Measurements from ENCODE around the gene TBL3. TPM values are rescaled to one million over a fixed set of nuclear protein-coding genes. Genes with fewer than 3 reads are reported as not detected.

The TBL3 gene
- total and polyA plus RNA-seq, 9 of the 15 experiments (the other 6 are each of a cell fraction or from before 2014, with no cell fraction given), result 0.97 to 117 (median 24.5) TPM

DNA sequence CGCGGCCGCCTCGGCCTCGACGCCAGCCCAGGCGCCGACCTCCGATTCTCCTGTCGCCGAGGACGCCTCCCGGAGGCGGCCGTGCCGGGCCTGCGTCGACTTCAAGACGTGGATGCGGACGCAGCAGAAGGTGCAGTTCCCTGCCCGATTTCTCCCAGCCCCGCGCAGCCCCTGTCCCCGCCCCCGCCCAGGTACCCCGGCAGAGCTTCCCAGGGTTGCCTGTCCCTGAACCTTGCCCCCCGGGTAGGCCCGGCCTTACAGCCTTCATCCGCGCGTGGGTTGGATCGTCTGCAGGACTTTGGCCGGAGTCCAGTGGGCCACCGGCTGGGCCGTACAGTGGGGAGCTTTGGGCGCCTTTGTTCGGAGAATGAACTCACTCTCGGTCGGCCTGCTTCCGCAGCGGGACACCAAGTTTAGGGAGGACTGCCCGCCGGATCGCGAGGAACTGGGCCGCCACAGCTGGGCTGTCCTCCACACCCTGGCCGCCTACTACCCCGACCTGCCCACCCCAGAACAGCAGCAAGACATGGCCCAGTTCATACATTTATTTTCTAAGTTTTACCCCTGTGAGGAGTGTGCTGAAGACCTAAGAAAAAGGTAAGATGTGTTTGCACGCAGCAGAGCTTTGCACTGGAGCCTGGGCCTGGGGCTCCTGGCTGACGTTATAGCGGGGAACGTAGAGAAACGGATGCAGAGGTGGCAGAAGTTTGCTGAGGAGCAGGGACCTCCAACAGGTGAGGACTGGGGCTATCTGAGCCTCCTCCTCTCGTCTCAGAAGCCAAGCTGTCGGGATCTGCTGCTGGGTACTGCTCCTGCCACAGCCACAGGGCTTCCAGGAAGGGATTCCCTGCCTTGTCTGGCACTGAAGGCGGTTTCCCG, 12.7 kb downstream of the TBL3 start (continued):
- TF ChIP-seq, protein P1, sequence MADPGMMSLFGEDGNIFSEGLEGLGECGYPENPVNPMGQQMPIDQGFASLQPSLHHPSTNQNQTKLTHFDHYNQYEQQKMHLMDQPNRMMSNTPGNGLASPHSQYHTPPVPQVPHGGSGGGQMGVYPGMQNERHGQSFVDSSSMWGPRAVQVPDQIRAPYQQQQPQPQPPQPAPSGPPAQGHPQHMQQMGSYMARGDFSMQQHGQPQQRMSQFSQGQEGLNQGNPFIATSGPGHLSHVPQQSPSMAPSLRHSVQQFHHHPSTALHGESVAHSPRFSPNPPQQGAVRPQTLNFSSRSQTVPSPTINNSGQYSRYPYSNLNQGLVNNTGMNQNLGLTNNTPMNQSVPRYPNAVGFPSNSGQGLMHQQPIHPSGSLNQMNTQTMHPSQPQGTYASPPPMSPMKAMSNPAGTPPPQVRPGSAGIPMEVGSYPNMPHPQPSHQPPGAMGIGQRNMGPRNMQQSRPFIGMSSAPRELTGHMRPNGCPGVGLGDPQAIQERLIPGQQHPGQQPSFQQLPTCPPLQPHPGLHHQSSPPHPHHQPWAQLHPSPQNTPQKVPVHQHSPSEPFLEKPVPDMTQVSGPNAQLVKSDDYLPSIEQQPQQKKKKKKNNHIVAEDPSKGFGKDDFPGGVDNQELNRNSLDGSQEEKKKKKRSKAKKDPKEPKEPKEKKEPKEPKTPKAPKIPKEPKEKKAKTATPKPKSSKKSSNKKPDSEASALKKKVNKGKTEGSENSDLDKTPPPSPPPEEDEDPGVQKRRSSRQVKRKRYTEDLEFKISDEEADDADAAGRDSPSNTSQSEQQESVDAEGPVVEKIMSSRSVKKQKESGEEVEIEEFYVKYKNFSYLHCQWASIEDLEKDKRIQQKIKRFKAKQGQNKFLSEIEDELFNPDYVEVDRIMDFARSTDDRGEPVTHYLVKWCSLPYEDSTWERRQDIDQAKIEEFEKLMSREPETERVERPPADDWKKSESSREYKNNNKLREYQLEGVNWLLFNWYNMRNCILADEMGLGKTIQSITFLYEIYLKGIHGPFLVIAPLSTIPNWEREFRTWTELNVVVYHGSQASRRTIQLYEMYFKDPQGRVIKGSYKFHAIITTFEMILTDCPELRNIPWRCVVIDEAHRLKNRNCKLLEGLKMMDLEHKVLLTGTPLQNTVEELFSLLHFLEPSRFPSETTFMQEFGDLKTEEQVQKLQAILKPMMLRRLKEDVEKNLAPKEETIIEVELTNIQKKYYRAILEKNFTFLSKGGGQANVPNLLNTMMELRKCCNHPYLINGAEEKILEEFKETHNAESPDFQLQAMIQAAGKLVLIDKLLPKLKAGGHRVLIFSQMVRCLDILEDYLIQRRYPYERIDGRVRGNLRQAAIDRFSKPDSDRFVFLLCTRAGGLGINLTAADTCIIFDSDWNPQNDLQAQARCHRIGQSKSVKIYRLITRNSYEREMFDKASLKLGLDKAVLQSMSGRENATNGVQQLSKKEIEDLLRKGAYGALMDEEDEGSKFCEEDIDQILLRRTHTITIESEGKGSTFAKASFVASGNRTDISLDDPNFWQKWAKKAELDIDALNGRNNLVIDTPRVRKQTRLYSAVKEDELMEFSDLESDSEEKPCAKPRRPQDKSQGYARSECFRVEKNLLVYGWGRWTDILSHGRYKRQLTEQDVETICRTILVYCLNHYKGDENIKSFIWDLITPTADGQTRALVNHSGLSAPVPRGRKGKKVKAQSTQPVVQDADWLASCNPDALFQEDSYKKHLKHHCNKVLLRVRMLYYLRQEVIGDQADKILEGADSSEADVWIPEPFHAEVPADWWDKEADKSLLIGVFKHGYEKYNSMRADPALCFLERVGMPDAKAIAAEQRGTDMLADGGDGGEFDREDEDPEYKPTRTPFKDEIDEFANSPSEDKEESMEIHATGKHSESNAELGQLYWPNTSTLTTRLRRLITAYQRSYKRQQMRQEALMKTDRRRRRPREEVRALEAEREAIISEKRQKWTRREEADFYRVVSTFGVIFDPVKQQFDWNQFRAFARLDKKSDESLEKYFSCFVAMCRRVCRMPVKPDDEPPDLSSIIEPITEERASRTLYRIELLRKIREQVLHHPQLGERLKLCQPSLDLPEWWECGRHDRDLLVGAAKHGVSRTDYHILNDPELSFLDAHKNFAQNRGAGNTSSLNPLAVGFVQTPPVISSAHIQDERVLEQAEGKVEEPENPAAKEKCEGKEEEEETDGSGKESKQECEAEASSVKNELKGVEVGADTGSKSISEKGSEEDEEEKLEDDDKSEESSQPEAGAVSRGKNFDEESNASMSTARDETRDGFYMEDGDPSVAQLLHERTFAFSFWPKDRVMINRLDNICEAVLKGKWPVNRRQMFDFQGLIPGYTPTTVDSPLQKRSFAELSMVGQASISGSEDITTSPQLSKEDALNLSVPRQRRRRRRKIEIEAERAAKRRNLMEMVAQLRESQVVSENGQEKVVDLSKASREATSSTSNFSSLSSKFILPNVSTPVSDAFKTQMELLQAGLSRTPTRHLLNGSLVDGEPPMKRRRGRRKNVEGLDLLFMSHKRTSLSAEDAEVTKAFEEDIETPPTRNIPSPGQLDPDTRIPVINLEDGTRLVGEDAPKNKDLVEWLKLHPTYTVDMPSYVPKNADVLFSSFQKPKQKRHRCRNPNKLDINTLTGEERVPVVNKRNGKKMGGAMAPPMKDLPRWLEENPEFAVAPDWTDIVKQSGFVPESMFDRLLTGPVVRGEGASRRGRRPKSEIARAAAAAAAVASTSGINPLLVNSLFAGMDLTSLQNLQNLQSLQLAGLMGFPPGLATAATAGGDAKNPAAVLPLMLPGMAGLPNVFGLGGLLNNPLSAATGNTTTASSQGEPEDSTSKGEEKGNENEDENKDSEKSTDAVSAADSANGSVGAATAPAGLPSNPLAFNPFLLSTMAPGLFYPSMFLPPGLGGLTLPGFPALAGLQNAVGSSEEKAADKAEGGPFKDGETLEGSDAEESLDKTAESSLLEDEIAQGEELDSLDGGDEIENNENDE (IDR thresholded peaks at IDR 0.05; ENCODE audit: low read depth, low read length), result no peak
- TF ChIP-seq PRMT5 (CRISPR knock-in tag; IDR thresholded peaks at IDR 0.05), result no peak
- no peak for TF ChIP-seq KLF1 (tag; IDR thresholded peaks at IDR 0.05)
- TF ChIP-seq RBFOX2 (IDR thresholded peaks at IDR 0.05; ENCODE audit: low read depth, low read length), result peak; percentile 45
- TF ChIP-seq ZNF644 (tag; IDR thresholded peaks at IDR 0.05; ENCODE audit: low read depth), result 0 out of 2 replicates have a peak, but pooled peaks have one; percentile 7
- peak; percentile 84 for TF ChIP-seq NFIC (IDR thresholded peaks at IDR 0.05)
